ENCODE measurements around the gene LUZP4. TPM values are rescaled to one million over a fixed set of nuclear protein-coding genes. Genes with fewer than 3 reads are reported as not detected.

Gene LUZP4
- total and polyA plus RNA-seq, 2 of the 8 experiments (the other 6 are each of a cell fraction or from before 2014, with no cell fraction given): 0.17 TPM; not detected in 1

- Histone ChIP-seq H2BK15ac (ENCODE audit: low read length) (no peak overlapping the region), H3K9ac (replicated peaks in 1 of 4; ENCODE audit: extremely low read depth in 1 of 4, low read depth in 3 of 4, low read length in 3 of 4) (no peak overlapping the region), H3K4me1 (replicated peaks in 1 of 4; ENCODE audit: control insufficient read depth in 3 of 4, insufficient read depth in 4 of 4, low read length in 3 of 4) (no peaks in the 10 kb centered on the region), H3K27me3 (replicated peaks in 1 of 4; ENCODE audit: control insufficient read depth in 3 of 4, extremely low read depth in 1 of 4, insufficient read depth in 3 of 4, low read length in 3 of 4) (no peaks in the 10 kb centered on the region), H3K23ac (ENCODE audit: insufficient read length) (no peak overlapping the region), H4K5ac (ENCODE audit: insufficient read length, low read depth, low read length) (no peak overlapping the region), H3K56ac (replicated peaks; ENCODE audit: insufficient read length, low read depth, low read length) (no peak overlapping the region), H2BK20ac (ENCODE audit: low read length) (no peak overlapping the region), H2AK5ac (ENCODE audit: low read depth, low read length) (no peak overlapping the region), H3K4me3 (ENCODE audit: extremely low read depth in 1 of 4, insufficient read depth in 2 of 4, low read depth in 3 of 4, low read length in 4 of 4) (no peak overlapping the region), H3K14ac (ENCODE audit: insufficient read length) (no peak overlapping the region), H3K79me2 (ENCODE audit: control insufficient read depth in 1 of 2, insufficient read depth in 2 of 2, low read length in 2 of 2) (no peaks in the 10 kb centered on the region), H2BK5ac (ENCODE audit: low read depth, low read length) (no peak overlapping the region), H3K23me2 (ENCODE audit: low read depth, low read length) (no peaks in the 10 kb centered on the region), H3K4ac (replicated peaks; ENCODE audit: insufficient read length, low read depth, low read length) (no peak overlapping the region), H3K18ac (ENCODE audit: extremely low read depth, low read length) (no peak overlapping the region), H4K20me1 (replicated peaks in 1 of 2; ENCODE audit: control insufficient read depth in 1 of 2, insufficient read depth in 2 of 2, low read length in 2 of 2) (no peaks in the 10 kb centered on the region), H3K27ac (ENCODE audit: low read depth, low read length) (no peak overlapping the region), H3K36me3 (ENCODE audit: control insufficient read depth in 2 of 4, insufficient read depth in 4 of 4, low read length in 3 of 4) (no peaks in the 10 kb centered on the region), H4K91ac (replicated peaks; ENCODE audit: insufficient read length, low read length) (no peak overlapping the region), H4K8ac (ENCODE audit: extremely low read depth, insufficient read depth, low read length) (no peak overlapping the region), H2BK12ac (ENCODE audit: low read depth, low read length) (no peak overlapping the region), H2BK120ac (replicated peaks; ENCODE audit: low read depth, low read length) (no peak overlapping the region), H3K4me2 (ENCODE audit: insufficient read depth in 1 of 2, low read depth in 2 of 2, low read length in 2 of 2) (no peak overlapping the region), H2AFZ (ENCODE audit: low read length) (peak overlapping the region; percentile 92), H3K79me1 (ENCODE audit: low read depth, low read length) (no peaks in the 10 kb centered on the region), H3K9me3 (ENCODE audit: insufficient read depth in 2 of 2, low read depth in 1 of 2, low read length in 1 of 2) (no peaks in the 10 kb centered on the region)
- TF ChIP-seq GTF2F1 (IDR thresholded peaks at IDR 0.05; ENCODE audit: borderline replicate concordance, low read depth, low read length): no peak
- no peak for TF ChIP-seq KDM5A (IDR thresholded peaks at IDR 0.05; ENCODE audit: low read length)
- no peak for TF ChIP-seq TAF1 (IDR thresholded peaks at IDR 0.05; ENCODE audit: low read depth, low read length)
- peak; percentile 24 to 30 for TF ChIP-seq RAD21 (IDR thresholded peaks at IDR 0.05 in 1 of 2, conservative IDR thresholded peaks at IDR 0.05 in 1 of 2; ENCODE audit: low read depth in 2 of 2, low read length in 2 of 2)
- TF ChIP-seq PHF8 (conservative IDR thresholded peaks at IDR 0.05; ENCODE audit: low read depth, low read length): no peak
- no peak for TF ChIP-seq SP2 (IDR thresholded peaks at IDR 0.05; ENCODE audit: low read length)
- TF ChIP-seq USF2 (IDR thresholded peaks at IDR 0.05; ENCODE audit: low read length): no peak
- TF ChIP-seq CTCF (IDR thresholded peaks at IDR 0.05; ENCODE audit: control extremely low read depth in 1 of 3, insufficient read depth in 1 of 3, low read depth in 1 of 3, low read length in 3 of 3): peak in 2 of 3 experiments; percentile 6 to 38; a peak in 2 of 4 replicates
- ChIA-PET CTCF (ENCODE audit: partially characterized antibody) (interaction anchor here (0.6 to 1.5 kb wide), 6 partner anchors 16 to 137 kb away, joined by 3 to 7 read pairs (median 4); no protein-coding TSS in a partner anchor), POLR2A (ENCODE audit: partially characterized antibody) (no interaction called here)
- WGBS, 2 experiments (ENCODE audit: extremely low coverage in 1 of 2, insufficient coverage in 1 of 2, insufficient read length in 1 of 2, insufficient replicate concordance in 2 of 2, low coverage in 1 of 2, low lambda C conversion rate in 2 of 2, missing lambda C conversion rate in 1 of 2): 71% methylated on average over 3 of the region's 3 CpGs; no CpG with 5 or more reads in 1 of the 2 experiments
- no peak for DNase-seq (ENCODE audit: low read depth in 1 of 2, low spot score in 2 of 2)
- peak; percentile 82 for FAIRE-seq
Measured at GRCh38 chrX:115268421-115268820, 21.1 kb upstream of the LUZP4 start.
